GM19023 (cell line): ENCODE results near the gene PAK5.

ENCODE experiments used
- ATAC-seq: cut with Tn5 transposase; IDR thresholded peaks from one replicate; pipeline ENCODE4 v1.9.1; 2021; ENCODE audit warnings: mild to moderate bottlenecking, moderate library complexity; ENCODE audit not compliant: unreplicated experiment

PAK5 gene

GRCh38 chr20:9626357-9626756 is 212.5 kb downstream of the PAK5 start:
- no peak for ATAC-seq

DNA sequence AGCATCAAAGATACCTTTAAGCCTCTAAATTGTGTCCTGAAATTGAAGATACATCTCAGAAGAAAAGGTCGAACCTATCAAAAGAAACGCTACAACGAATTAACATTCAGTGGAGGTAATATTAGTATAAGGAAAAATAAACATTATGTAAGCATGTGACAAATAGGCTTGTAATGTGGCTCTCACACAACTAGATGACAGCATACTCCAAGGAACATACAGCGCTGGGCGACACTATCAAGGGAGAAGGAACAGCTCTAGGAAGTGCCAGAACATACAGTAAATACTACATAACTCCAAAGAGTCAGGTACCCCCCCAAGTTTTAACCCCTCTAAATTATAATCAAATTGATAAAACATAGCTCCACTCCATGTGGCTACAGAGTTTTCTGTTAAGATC is 220.9 kb downstream of the PAK5 start:
- ATAC-seq, result no peak

DNA sequence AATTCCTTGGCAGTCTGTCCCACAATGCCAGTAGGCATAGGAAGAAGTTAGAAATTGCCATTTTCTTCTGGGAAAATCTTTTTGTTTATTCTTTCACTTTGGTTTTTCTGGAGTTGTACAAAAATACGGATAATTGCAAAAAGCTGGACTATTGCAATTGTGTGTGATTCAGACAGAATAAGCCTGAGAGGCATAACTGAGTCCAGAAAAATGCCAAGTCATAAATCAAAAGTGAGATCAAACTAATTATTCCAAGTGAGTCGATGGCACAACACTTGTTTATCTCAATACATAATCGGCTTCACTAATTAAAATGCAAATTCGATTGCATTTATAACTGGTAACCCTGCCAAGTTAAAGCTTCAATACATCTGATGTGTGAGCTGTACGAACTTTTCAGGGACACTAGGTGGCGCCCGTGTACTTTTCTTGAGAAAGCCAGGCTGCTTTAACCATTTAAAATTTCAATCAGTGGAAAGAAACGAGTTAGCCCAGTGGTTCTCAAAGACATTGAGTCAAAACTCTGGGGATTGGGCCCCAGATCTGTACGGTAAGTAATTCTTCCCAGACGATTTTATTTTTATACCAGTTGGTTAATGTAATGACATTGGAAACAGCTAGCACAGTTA is 221.9 kb downstream of the PAK5 start:
- ATAC-seq, result no peak

- peak; percentile 16 for ATAC-seq
Observed at GRCh38 chr20:9616455-9616805, 222.4 kb downstream of the PAK5 start.

GRCh38 chr20:9615766-9616454 is 223.0 kb downstream of the PAK5 start:
- ATAC-seq, result peak; percentile 93

GRCh38 chr20:9615118-9615517 is 223.8 kb downstream of the PAK5 start:
- no peak for ATAC-seq

- no peak for ATAC-seq
Observed at GRCh38 chr20:9613871-9614270, 225.0 kb downstream of the PAK5 start.

DNA sequence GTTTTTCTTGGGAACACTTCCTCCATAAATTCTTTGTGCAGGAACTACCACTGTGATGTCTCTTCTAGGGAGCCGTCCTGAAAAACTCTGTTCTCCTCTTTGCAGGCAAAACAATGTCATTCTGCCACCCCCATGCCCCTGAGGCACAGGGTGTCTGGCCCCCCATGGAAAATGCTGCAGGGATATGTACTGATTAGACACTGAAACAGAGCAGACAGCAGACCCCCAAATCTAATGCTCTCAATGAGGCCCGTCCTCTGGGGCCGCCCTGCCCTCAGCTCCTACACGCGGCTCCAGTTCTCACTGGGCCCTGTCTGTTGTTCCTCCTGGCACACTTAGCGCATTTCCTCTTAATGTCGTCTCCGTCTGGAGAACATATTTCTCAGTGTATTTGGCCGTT is 227.0 kb downstream of the PAK5 start:
- ATAC-seq, result no peak

DNA sequence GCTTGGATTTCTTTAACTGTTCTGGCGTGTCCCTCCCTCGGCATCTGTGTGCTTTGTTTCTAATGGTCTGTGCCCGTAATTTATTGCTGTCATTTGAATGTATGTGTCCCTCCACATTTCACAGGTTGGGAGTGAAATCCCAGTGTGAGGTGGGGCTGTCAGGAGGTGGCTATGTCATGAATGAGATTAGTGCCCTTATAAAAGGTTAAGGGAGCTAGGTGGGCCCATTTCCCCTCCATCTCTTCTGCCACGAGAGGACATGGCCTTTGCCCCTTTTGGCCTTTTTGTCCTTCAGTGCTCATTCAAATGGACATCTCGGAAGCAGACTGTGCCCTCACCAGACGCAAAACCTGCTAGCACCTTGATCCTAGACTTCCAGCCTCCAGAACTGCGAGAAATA is 228.2 kb downstream of the PAK5 start:
- ATAC-seq, result no peak

DNA sequence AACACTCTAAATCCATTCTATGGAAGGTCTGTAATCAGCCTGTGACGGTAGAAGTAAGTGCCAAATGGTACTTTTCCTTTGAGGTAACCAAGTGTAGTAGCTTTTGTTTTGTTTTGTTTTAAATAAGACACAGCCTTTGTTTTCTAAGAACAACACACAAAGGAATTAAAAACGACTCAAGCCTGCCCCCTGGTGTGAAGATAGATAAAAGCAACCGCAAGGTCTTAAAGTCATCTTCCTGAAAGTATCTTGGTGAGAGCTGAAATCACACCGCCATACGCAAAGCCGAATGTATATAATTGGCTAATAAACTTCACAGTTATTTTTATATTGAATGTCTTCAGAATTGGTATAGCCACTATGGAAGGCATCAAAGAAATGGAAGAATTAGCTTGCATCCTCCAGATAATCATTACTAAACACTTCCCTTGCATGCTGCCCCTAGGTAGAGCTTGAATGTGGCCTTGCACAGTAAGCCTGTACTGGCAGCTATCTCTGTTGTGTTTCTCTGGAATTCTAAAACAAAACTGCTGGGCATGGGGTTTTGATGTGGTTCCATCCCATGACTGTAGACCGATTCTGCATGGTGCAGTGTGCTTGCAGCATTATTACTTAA is 228.9 kb downstream of the PAK5 start:
- no peak for ATAC-seq

DNA sequence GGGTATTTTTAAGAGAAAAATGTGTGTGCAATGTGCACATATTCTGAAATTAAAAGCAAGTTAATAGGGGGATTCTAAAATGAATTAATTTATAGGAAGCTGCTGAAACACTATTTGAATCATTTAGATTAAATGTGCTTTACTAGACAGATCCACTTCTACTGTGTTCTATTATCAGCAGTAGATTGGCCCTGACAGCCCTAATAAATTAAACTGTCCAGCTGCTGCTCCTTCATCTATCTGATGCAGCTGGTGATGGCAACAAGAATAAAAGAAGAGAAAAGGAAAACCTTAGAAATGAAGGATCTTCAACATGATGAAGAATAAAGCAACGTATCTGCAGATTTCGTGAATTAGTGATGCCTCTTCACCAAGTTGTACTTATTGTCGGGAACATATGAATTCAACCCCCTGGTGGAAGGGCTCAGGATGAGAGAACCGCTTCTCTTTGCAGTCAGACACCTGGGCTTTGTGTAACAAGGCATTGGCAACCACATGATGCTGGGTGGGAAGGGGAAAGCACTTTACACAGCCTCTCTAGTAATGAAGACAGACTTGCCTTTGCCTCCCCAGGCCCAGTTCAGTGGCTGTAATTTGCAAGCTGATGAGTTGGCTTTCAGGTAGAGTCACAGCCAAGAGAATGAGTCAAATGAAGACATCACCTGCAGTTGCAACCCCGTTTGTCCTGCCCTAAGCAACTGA is 230.1 kb downstream of the PAK5 start:
- no peak for ATAC-seq

- ATAC-seq, result peak; percentile 47
Observed at GRCh38 chr20:9602847-9603183, 236.1 kb downstream of the PAK5 start.

DNA sequence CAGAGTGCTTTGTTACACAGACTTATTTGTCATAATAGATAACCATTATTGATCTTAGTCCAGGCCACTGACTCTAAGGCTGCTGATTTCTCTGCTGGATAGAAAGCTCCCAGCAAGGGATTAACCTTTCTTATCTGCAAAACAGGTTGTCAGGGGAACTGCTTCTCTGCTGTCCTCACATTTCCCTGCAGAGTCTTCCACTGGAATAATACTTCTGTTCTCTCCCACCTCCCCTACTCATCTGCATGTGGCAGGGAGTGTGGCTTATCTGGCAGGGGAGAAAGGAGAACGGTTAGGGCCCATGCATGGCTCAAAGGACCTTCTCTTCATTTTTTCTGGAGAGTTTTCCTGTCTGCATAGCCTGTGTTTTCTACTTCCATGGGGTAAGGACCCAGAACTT is 238.3 kb downstream of the PAK5 start:
- ATAC-seq, result no peak

DNA sequence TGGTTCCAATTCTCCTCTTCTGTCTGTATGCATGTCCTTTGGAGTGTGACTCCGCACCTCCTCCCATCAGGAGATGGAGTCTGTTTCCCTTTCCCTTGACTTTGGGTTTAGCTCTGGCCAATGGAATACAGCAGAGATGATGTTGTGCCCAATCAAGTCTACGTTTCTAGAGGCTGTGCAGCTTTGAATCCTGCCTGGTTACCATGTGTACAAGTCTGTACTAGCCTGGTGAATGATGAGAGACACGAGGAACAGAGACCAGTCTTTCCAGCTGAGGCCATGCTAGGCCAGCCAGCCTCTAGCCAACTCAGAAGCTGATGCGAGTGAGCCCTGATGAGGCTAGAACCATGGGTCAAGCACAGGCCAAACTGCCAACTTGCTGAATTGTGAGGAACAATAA is 241.3 kb downstream of the PAK5 start:
- ATAC-seq, result no peak

- no peak for ATAC-seq
Observed at GRCh38 chr20:9595763-9596162, 243.1 kb downstream of the PAK5 start.

DNA sequence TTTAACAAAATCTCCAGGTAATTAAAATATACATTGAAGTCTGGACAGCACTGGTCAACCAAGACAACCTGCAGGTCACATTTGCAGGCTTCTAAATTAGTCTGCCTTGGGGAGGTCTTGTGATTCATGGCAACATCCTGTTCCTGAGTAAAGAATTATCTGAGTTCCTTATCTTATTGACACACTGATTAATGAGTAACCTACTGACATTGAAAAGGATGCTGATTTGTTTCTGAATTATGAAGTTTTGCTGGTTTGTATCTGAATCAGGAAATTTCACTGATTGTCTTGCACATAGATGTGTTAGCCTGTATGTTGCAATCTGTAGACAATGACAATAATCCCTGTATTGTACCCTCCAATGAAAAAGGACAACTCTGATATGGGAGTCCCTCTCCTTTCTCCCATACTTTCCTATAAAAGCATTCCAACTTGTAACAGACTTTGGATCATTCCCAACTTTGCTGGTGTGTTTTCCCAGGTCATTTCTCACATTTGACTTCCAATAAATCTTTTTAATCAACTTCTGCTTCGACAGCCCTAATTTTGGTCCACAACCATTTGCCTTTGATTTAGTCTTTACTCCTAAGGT is 244.5 kb downstream of the PAK5 start:
- no peak for ATAC-seq

- ATAC-seq, result no peak
Observed at GRCh38 chr20:9592419-9592818, 246.5 kb downstream of the PAK5 start.

GRCh38 chr20:9591080-9591479 is 247.8 kb downstream of the PAK5 start:
- ATAC-seq, result no peak

GRCh38 chr20:9590189-9590588 is 248.7 kb downstream of the PAK5 start:
- ATAC-seq, result no peak

DNA sequence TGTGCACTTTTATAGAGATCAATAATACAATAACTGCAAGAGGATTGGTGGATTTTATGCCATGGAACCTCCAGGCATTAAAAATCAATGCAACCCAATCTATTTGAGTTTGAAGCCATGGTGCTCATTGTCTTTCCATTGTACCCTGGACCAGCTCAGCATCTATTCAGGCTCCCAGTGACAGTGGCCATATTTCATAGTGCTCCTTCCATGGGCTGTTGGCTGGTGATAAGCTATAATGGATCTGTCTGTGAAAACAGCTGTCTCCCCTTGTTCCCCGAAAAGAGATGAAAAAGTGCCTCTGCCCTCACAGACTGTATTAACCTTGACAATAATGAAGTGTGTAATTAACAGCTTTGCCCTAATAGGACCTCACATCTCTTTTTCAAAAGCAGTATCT is 250.2 kb downstream of the PAK5 start:
- ATAC-seq, result no peak

- ATAC-seq, result no peak
Observed at GRCh38 chr20:9583151-9583550, 255.7 kb downstream of the PAK5 start.

- ATAC-seq, result no peak
Observed at GRCh38 chr20:9582137-9582536, 256.7 kb downstream of the PAK5 start.
